Uterus (tissue), 2 donors: ENCODE results near the gene EIF4E1B.

ENCODE experiments used
- CTCF ChIP-seq, 4 experiments: fragments of 200-600 bp in 2 of 4; fragments of 450-650 bp in 2 of 4; sonication (generic) in 2 of 4; IDR thresholded peaks; one replicate each; pipeline ENCODE4 v1.5.1; 2016 to 2019; ENCODE audit warnings: antibody characterized with exemption in 4 of 4, mild to moderate bottlenecking in 2 of 4, moderate library complexity in 1 of 4
- POLR2A ChIP-seq, 2 donors: fragments of 450-650 bp; IDR thresholded peaks; one replicate each; pipeline ENCODE4 v1.6.1; 2016; ENCODE audit warnings: antibody characterized with exemption in 2 of 2, mild to moderate bottlenecking in 1 of 2, moderate library complexity in 1 of 2

DNA sequence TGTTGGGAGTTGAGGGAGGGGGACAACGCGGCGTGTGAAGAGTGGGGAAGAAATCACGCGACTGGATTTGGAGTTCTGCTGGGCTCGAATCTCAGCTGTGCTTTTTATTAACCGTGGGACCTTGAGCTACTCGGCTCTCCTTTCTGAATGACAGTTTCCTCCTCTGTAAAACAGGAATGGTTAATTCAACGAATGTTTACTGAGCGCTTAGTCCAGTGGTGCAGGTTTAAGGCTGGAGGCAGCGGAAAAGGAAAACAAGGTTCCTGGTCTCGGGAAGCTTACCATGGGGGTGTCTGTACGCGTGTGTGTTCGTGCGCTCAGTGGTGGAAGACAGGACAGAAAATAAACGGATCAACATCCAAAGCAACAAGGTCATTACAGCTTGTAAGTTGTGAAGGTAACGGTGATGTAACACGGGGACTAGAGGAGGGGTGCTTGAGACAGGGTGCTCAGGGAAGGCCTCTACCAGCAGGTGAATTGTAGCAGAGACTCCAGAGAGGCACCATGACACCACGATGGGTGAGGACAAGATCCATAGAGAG lies 277 bp downstream of the EIF4E1B start:
- TF ChIP-seq CTCF (IDR thresholded peaks at IDR 0.05) (no peak), POLR2A (IDR thresholded peaks at IDR 0.05) (no peak)
